Ramos (cell line): ENCODE results near the gene KCNAB1.

Source experiments
- in situ Hi-C: fragments of 300-500 bp; cut with MboI; formaldehyde crosslinking; loops from one replicate; pipeline ENCODE4 v1.14.3; 2022; ENCODE audit warnings: low sequenced_read_pairs; ENCODE audit not compliant: unreplicated experiment

Gene KCNAB1

DNA sequence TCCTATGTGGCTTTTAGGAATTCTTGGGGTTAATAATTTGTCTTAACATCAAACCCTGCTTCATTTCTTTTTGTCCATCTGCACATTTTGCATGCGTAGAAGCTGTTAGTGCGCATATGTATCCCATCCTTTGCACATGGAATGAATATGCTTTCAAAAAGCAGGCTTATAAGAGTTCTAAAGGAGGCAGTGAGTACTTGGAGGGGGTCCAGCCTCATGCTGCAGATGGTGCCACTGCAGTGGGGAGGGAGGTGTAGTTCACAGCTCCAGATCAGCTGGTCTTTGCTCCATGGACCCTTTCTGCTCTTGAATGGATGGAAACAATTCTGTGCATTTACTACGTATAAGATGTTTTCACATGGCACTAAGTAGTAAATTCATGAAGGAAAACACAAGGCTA is 455.3 kb downstream of the KCNAB1 start:
- in situ Hi-C loops, result no loop called here

GRCh38 chr3:156576051-156576450 is 455.7 kb downstream of the KCNAB1 start:
- in situ Hi-C loops, result no loop called here

DNA sequence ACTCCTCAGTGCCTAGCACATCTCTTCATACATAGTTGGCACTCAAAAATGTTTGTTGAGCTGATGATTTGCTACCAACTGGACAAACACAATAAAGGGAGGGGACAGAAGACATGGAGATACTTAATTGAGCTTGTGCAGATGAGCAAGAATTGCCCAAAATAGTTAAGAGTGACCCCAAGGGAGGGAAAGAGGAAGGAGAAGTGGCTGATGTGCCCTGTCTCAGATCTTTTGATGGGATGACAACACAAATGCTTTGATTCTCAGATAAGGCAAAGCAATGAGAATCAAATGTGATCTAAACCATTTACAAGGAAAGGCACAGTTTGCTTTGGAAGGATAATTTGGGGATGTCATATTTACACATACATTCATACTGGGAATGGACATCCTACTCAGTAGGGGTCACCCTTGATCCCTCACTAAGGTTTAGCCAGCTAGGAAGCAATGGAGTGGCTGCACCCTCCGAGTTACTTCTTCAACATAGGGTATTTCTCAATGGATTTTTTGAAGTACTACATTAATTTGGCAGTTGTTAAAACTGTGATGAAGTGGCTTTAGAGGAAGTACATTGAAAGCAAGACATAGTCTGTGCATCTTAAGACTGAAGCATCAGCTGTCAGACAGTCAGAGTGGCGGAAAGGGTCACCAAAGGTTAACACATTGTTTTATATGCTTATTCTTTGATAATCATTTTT is 456.4 kb downstream of the KCNAB1 start:
- in situ Hi-C loops, result no loop called here

GRCh38 chr3:156577736-156578135 is 457.4 kb downstream of the KCNAB1 start:
- in situ Hi-C loops, result no loop called here

GRCh38 chr3:156579427-156579851 is 459.1 kb downstream of the KCNAB1 start:
- in situ Hi-C loops, result no loop called here

DNA sequence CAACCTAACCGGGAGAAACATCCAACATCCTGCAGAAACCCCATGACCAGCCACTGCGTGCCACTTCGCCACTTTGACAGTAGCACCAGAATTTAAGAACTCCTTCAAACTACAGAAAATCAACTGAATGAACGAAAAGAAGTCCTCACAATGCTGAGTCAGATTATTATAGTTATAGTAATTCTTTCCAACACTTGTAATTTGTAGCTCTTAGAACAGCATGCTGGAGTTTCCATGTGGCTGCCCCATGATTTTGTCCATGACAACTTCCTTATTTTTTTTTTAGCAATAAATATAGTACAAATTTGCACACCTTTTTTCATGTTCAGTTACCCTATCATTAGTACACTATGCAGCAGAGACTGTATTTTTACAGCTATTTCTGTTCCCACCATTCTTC is 460.7 kb downstream of the KCNAB1 start:
- in situ Hi-C loops, result no loop called here

DNA sequence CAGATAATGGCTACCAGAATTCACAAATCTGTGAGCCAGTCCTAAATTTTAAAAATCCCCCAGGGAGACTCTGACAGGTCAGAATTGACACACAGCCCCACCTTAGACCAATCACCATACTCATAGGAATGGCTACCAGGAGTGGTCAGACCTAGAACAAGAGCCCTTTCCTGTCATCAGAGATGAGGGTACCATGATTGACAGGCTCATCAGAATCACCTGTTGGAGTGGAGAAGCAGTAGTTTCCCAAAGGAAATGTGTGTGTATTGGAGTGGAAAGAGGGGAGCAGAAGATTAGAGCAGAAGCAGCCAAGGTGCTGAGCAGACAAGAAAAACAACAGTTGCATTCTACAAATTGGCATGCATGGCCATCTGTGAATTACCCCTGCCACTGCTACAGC is 461.6 kb downstream of the KCNAB1 start:
- in situ Hi-C loops, result no loop called here

DNA sequence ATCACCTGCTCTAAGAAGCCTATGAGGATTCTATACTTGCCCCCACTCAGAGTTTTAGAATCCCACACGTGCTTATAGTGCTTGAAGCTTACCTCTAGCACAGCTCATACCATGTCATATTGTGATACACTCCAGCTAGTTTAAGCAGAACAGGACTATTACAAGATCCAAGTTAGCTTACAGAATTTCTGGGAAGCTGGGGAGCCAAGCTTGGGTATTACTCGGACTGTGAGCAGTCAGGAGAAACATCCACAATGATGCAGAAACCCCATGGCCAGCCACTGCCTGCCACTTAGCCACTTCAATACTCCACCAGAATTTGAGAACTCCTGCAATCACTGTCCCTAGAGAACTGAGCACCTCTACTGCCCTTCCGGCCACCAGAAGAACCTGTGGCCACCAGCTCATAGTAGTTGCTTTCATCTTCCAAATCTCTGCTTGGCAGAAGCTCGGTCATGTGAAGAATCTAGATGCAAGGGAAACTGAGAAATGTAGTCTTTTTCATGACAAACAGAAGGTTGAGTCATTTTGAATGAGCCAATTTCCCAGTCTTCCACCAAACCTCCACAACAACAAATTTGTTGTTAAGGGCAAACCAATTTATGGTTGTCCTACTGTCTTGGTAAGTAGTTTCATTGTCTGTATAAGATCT is 462.3 kb downstream of the KCNAB1 start:
- in situ Hi-C loops, result no loop called here

GRCh38 chr3:156583469-156583868 is 463.1 kb downstream of the KCNAB1 start:
- in situ Hi-C loops, result no loop called here

DNA sequence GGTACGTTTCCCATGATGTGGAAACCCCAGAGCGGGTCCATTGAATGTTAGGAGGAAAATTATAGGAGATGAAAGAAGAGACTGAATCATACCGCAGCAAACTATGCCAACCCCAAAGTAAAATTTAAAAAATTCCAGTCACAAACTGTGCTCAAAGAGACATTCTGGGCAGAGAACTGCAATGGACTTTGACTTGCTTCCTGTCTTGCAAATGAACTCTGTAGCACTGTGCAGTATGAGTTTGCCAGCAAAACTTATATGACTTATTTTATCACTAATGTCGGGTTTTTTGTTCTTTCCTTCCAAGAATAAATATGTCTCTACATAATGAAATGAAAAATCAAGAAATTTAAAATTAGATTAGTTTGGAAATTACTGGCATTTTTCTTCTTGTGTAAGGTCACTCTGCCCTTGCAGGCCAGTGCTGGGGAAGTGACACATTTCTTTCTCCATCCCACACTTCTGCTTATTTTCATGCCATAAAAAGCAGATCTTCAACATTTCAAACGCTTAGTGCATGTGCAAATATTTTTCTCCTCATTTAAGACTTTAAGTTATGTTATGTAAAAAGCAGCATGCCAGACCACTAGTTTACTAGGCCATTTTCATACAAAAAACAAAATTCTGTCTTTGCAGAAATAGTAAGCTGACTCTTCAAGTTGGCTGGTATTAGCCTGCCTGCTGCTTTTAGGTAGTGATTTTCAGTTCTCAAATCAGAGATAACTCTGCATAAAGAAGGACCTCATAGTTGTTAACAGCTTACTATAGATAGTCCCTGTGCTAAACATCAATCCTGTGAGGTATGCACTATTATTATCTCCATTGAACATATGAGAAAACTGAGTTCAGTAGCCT is 466.8 kb downstream of the KCNAB1 start:
- in situ Hi-C loops, result no loop called here

- in situ Hi-C loops, result no loop called here
Observed at GRCh38 chr3:156587760-156588069, 467.3 kb downstream of the KCNAB1 start.
